SU-DHL-6 (cell line): ENCODE results near the gene NREP.

ENCODE experiments used
- H2AFZ ChIP-seq: fragments of 200-600 bp; sonication (generic); 2 replicates; pipeline ENCODE4 v1.6.1; 2014; ENCODE audit warnings: low read depth, mild to moderate bottlenecking, moderate library complexity, mixed read lengths, antibody characterized with exemption, low read length; ENCODE audit not compliant: severe bottlenecking
- H3F3A ChIP-seq: fragments of 200-600 bp; shearing (Covaris generic); 2 replicates; pipeline ENCODE4 v1.6.0; 2016; ENCODE audit warnings: antibody characterized with exemption, mild to moderate bottlenecking; ENCODE audit not compliant: insufficient read depth
- H3K27ac ChIP-seq: fragments of 200-600 bp; sonication (generic); 2 replicates; pipeline ENCODE4 v1.5.1; 2016; ENCODE audit warnings: low read depth, mild to moderate bottlenecking, low read length, moderate library complexity, mixed read lengths
- H3K27me3 ChIP-seq: fragments of 200-600 bp; sonication (generic), shearing (Covaris generic); 2 replicates; pipeline ENCODE4 v1.6.0; 2014; ENCODE audit warnings: mild to moderate bottlenecking, low read length
- H3K36me3 ChIP-seq: fragments of 200-600 bp; sonication (generic); 2 replicates; pipeline ENCODE4 v1.6.1; 2014; ENCODE audit warnings: mild to moderate bottlenecking, low read length, mixed read lengths
- H3K4me2 ChIP-seq: fragments of 300-600, 200-600 bp; shearing (Covaris generic), sonication (generic); 2 replicates; pipeline ENCODE4 v1.6.0; 2014; ENCODE audit warnings: low read length, low read depth, mild to moderate bottlenecking; ENCODE audit not compliant: poor library complexity, severe bottlenecking
- H3K4me3 ChIP-seq: fragments of 200-600 bp; sonication (generic); 2 replicates; pipeline ENCODE4 v1.5.1; 2014; ENCODE audit warnings: antibody characterized with exemption, low read length, mild to moderate bottlenecking, mixed read lengths; ENCODE audit not compliant: insufficient read depth, poor library complexity, severe bottlenecking
- H3K79me2 ChIP-seq: fragments of 200-600 bp; sonication (generic); 2 replicates; pipeline ENCODE4 v1.6.1; 2014; ENCODE audit warnings: mild to moderate bottlenecking, low read length, moderate library complexity; ENCODE audit not compliant: insufficient read depth
- H3K9ac ChIP-seq: fragments of 200-600 bp; sonication (generic); 2 replicates; pipeline ENCODE4 v1.7.0; 2014; ENCODE audit warnings: mild to moderate bottlenecking, low read length
- H3K9me2 ChIP-seq: fragments of 200-600 bp; sonication (generic); replicated peaks from 2 replicates; pipeline ENCODE4 v1.6.1; 2014; ENCODE audit warnings: low read length; ENCODE audit not compliant: insufficient read depth
- H3K9me3 ChIP-seq: fragments of 200-600 bp; sonication (generic); 2 replicates; pipeline ENCODE4 v1.6.1; 2014; ENCODE audit warnings: low read length, mixed read lengths; ENCODE audit not compliant: insufficient read depth
- H4K20me1 ChIP-seq: fragments of 200-600 bp; sonication (generic); 2 replicates; pipeline ENCODE4 v1.6.1; 2014; ENCODE audit warnings: low read depth, mild to moderate bottlenecking, antibody characterized with exemption, low read length, moderate library complexity, mixed read lengths
- EZH2phosphoT487 ChIP-seq: fragments of 200-600 bp; sonication (generic), shearing (Covaris generic); conservative IDR thresholded peaks from 2 replicates; pipeline ENCODE4 v1.6.1; 2018; ENCODE audit warnings: mild to moderate bottlenecking, antibody characterized with exemption, low read length, moderate library complexity, mixed read lengths
- TF ChIP-seq, protein P1 (sequence below): fragments of 200-600 bp; sonication (generic); IDR thresholded peaks from one replicate; pipeline ENCODE4 v1.5.1; 2017; ENCODE audit warnings: antibody characterized with exemption, mild to moderate bottlenecking, low read length, moderate library complexity; ENCODE audit not compliant: insufficient read depth, poor library complexity, severe bottlenecking

NREP gene

DNA sequence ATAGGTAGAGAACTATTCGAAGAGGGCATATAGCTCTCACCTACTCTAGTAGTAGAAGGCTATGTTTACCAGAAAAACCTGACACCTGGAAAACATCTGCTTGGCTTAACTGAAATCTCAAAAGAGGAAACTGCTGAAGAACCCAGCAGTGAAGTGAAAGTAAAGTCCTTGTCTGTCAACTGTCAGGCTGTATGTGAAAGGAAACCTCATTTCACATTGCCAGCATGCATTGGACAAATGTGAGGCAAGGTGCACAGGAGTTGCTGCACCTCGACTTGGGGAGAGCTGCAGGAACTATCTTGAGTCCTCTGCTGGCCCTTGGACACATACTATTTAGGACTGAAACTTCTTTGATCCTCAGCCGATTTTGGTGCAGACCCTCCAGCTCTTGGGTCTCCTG, 53.3 kb downstream of the NREP start:
- Histone ChIP-seq H3K9me3 (no peaks in the 10 kb centered on the region), H3K4me2 (peak overlapping the region; percentile 29), H3K9me2 (no peaks in the 10 kb centered on the region), H3F3A (no peaks in the 10 kb centered on the region), H3K27ac (peak overlapping the region; percentile 15; the same call in 1 of the 2 replicates), H3K9ac (no peak overlapping the region), H3K27me3 (no peaks in the 10 kb centered on the region), H3K36me3 (no peaks in the 10 kb centered on the region), H3K79me2 (no peaks in the 10 kb centered on the region), H4K20me1 (no peaks in the 10 kb centered on the region), H2AFZ (no peak overlapping the region), H3K4me3 (no peak overlapping the region)
- TF ChIP-seq, protein P1, sequence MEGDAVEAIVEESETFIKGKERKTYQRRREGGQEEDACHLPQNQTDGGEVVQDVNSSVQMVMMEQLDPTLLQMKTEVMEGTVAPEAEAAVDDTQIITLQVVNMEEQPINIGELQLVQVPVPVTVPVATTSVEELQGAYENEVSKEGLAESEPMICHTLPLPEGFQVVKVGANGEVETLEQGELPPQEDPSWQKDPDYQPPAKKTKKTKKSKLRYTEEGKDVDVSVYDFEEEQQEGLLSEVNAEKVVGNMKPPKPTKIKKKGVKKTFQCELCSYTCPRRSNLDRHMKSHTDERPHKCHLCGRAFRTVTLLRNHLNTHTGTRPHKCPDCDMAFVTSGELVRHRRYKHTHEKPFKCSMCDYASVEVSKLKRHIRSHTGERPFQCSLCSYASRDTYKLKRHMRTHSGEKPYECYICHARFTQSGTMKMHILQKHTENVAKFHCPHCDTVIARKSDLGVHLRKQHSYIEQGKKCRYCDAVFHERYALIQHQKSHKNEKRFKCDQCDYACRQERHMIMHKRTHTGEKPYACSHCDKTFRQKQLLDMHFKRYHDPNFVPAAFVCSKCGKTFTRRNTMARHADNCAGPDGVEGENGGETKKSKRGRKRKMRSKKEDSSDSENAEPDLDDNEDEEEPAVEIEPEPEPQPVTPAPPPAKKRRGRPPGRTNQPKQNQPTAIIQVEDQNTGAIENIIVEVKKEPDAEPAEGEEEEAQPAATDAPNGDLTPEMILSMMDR = no peak
- no peak for TF ChIP-seq EZH2phosphoT487

DNA sequence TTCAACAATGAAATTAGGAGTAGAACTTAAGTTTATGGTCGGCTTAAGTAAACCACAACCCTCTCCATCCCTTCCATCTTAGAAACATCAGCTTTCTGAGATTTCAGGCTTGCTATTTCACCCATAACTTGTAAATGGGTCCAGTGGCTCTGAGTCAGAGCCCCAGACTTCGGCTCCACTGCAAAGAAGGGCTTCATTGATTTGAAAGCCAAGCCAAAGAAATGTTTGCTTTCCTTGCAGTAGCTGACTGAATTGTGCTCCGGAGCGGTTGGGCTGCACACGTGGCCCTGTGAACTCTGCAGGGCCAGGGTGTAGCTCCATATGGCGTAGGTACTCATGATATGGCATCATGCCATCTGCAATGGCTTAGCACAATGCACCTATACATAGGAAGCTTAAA, 57.0 kb downstream of the NREP start:
- H3K4me3 ChIP-seq = no peak overlapping the region
- no peaks in the 10 kb centered on the region for H3K9me3 ChIP-seq
- no peak overlapping the region for H3K27ac ChIP-seq
- TF ChIP-seq, protein P1 = no peak
- no peak for TF ChIP-seq EZH2phosphoT487
- no peaks in the 10 kb centered on the region for H3K36me3 ChIP-seq
- H3K9me2 ChIP-seq = no peaks in the 10 kb centered on the region
- H2AFZ ChIP-seq = no peak overlapping the region
- no peaks in the 10 kb centered on the region for H3K79me2 ChIP-seq
- no peaks in the 10 kb centered on the region for H3K27me3 ChIP-seq
- H3K4me2 ChIP-seq = no peak overlapping the region
- no peaks in the 10 kb centered on the region for H3F3A ChIP-seq
- H3K9ac ChIP-seq = no peak overlapping the region
- H4K20me1 ChIP-seq = no peaks in the 10 kb centered on the region

DNA sequence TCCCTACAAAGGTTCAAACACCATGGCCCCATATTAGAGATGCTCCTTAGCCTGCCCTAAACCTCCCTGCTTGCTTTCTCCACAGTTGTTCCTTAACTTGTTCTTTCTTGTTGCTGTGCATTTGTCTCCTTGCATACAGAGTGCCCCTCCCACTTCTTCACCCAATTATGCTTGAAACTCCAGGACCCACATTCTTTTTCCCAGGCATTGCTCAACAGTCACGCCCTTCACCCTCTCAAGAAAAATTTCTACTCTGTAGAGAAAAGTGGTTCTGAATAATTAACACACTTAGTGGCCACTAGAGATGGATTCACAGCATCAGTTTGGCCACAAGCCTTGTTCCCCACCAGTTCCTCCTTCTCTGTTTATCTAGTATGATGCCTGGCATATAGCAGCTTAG, 57.7 kb downstream of the NREP start:
- no peaks in the 10 kb centered on the region for H3K79me2 ChIP-seq
- H3K9me3 ChIP-seq = no peaks in the 10 kb centered on the region
- TF ChIP-seq, protein P1 = no peak
- no peak for TF ChIP-seq EZH2phosphoT487
- H3K27ac ChIP-seq = no peak overlapping the region
- H3K9me2 ChIP-seq = no peaks in the 10 kb centered on the region
- no peak overlapping the region for H3K4me2 ChIP-seq
- H3K27me3 ChIP-seq = no peaks in the 10 kb centered on the region
- H2AFZ ChIP-seq = no peak overlapping the region
- H4K20me1 ChIP-seq = no peaks in the 10 kb centered on the region
- no peaks in the 10 kb centered on the region for H3F3A ChIP-seq
- no peak overlapping the region for H3K4me3 ChIP-seq
- no peak overlapping the region for H3K9ac ChIP-seq
- no peaks in the 10 kb centered on the region for H3K36me3 ChIP-seq
